GM19099 (cell line): ENCODE data around the gene SLC35F2.

Source experiments
- POLR2A ChIP-seq: IDR thresholded peaks from 3 replicates; pipeline ENCODE4 v1.6.1; 2011; ENCODE audit warnings: low read depth; ENCODE audit not compliant: insufficient read length; ENCODE audit errors: extremely low read depth

The SLC35F2 gene

DNA sequence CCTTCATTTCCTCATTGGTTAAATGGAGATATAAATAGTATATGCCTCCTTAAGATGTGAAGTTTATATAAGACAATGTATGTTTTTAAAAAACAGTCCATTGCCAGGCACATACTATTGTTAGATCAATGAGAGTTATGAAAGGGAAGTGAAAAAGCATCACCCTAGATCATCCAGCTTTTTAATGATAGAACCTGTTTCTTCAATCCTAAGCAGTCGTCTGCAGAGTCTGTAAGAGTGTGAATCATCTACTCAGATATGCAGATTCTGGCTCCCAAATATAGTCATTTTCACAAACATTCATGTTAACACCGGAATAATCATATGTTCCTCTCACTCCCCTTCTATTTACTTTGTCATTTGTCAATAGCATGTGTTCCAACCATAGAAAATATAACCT is 81.5 kb downstream of the SLC35F2 start:
- no peak for TF ChIP-seq POLR2A

- no peak for TF ChIP-seq POLR2A
Measured at GRCh38 chr11:107776062-107776461, 82.5 kb downstream of the SLC35F2 start.

DNA sequence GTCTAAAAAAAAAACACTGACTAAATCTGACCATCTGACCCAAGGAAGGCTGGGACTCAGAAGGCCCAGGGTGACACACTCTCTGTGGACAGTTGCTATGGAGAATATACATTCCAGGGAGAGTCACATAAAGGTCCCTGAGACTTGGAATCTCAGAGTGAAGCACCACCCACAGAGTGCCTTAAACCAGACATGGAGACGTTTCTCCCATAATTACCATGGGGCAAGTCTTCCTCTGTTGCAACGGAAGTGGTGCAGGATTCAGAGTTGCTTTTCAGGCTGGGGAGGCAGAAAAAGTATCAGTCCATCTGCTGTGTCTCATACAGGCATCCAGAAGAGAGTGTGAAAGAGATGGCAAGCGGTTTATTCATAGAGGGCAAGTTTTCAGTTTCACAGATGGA is 88.0 kb downstream of the SLC35F2 start:
- no peak for TF ChIP-seq POLR2A

GRCh38 chr11:107769189-107769588 is 89.4 kb downstream of the SLC35F2 start:
- TF ChIP-seq POLR2A = no peak

GRCh38 chr11:107757661-107758060 is 100.9 kb downstream of the SLC35F2 start:
- no peak for TF ChIP-seq POLR2A

- no peak for TF ChIP-seq POLR2A
Measured at GRCh38 chr11:107756553-107756952, 102.0 kb downstream of the SLC35F2 start.

DNA sequence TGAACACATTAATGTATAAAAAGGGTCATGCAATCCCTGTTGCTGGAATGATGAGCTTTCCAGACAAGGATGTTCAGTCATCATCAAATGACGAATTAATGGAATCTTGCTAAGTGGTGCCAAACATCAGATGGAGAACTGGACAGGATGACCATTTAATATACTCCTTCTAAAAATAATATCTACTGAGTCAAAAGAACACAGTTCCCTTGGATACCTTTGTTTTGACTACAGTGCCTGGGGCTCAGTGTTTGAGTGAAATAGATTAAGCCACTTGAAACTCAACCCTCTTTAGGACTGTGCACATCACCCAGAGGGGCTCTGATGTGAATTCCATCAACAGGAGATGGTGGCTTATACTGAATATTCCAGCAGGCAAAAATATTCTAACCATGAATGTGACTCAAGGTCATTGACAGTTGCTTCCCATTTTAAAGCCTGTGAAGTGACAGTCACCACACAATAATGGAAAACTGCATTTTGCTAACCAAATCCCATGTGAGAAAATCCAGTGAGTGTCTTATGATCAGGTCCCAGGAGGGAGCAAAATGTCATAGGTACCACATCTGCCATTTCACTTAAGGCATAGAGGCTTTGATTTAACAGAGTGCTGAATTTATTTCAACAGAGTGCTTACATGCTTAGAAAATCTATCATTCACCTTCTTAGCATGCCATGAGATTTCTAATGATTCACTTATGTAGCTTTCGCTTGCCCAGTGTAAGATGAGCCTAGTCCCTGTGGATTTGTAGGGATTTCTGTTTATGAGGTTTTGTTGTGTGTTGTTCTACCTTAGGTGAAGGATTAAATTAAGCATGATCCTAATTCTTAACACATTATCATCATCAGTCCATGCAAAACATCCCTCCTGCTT is 105.4 kb downstream of the SLC35F2 start:
- no peak for TF ChIP-seq POLR2A

DNA sequence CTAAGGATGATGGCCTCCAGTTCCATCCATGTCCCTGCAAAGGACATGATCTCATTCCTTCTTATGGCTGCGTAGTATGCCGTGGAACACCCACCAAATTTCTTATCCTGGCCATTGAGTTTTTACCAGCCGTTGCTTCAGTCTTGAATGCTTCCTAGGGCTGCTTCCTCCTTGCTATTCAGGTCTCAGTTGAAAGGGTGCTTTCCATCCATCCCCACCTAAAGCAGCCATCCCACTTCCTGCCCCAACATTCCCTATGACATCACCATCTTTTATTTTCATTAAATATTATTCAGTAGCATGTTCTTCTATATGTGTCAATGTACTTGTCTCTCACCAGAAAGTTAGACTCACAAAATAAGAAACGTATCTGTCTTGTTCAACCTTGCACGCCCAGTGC is 106.1 kb downstream of the SLC35F2 start:
- no peak for TF ChIP-seq POLR2A

DNA sequence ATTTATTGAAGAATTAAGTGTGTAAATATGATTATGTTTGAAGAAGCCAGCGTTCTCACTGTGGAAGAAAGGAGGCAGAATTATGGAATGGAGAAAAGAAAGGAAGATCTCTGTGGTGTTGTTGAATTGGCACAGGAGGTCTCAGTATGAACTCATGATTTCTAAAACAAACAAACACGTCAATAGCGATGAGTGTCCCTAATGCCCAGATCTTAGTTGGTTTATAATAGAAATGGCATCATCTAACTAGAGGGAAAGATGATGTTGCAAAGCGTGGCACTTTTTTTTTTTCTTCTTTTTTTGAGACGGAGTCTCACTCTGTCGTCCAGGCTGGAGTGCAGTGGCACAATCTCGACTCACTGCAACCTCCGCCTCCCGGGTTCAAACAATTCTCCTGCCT is 107.5 kb downstream of the SLC35F2 start:
- TF ChIP-seq POLR2A = no peak

DNA sequence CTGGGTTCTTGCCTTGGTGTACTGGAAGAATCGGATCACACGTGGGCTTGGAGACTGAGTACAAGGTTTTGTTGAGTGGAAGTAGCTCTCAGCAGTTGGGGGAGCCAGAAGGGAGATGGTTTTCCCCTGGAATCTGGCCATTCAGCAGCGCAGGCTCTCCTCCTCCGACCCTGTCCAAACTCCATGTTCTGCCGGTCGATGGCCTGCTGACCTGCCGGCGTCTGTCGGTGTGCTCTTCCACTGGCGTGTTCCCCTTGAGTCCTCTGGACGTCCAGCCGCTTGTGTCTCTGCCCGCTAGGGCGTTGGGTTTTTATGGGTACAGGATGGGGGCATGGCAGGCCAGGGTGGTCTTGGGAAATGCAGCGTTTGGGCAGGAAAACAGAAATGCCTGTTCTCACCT is 108.3 kb downstream of the SLC35F2 start:
- TF ChIP-seq POLR2A = no peak

- TF ChIP-seq POLR2A = no peak
Measured at GRCh38 chr11:107747622-107748021, 111.0 kb downstream of the SLC35F2 start.

- TF ChIP-seq POLR2A = no peak
Measured at GRCh38 chr11:107744736-107745135, 113.9 kb downstream of the SLC35F2 start.

DNA sequence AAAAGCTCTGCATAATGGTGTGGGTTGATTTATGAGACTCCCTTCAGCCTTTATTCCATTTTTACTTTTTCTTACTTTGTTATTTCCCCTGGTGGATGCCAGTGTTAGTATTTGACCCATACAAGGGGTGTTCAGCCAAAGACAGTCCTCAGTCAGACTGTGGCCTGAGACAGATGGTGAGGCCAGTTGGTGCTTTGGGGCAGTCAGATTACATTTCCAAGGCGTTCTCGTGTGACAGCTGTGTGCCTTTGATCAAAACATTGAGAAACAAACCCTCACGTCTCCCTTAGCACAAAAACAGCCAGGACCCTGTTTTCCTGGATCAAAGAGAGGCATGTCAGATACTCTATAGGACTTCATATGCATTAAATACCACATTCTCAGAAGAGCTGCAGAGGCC is 115.4 kb downstream of the SLC35F2 start:
- TF ChIP-seq POLR2A = no peak

DNA sequence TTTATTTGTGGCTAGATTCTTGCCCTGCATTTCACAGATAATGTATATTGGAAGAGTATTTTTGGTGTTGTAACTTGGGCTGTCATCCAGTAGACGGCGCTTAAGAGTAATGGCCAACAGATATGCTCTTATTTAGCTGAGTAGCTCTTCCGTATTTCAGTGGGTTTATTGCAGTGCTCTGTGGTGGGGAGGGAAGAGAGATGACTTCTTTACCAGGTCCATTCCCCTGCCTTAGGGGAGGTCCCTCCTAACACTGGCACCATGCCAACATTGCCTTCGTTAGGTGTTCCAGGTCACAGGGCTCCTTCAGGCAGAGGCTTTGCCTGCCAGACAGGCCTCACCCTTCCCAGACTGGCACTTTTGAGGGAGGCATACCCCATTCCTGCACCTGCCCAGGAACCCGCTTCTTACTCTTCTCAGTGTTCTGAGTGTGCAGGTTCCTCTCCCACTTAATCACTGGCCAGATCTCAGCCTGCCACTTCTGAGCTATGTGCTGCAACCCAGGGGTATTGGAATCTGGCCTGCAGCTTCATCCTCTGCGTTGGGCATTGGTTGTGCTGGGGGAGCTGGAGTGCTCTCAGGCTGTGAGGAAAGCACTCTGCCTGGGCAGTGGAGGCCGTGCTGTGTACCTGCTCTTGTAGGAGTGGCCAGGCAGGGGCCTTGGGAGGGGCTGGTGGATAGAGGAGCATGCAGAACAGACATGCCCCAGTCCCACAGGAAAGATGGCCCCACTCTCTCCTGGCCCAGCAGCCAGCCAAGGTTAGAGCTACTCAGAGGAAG is 117.4 kb downstream of the SLC35F2 start:
- no peak for TF ChIP-seq POLR2A
